CD4-positive, alpha-beta T cell treated with Interferon gamma for 1 hour (primary cell): ENCODE data around the gene SCAP.

Source experiments
- DNase-seq: peaks from one replicate; pipeline ENCODE4 v3.0.0-alpha.2; 2020

The SCAP gene

DNA sequence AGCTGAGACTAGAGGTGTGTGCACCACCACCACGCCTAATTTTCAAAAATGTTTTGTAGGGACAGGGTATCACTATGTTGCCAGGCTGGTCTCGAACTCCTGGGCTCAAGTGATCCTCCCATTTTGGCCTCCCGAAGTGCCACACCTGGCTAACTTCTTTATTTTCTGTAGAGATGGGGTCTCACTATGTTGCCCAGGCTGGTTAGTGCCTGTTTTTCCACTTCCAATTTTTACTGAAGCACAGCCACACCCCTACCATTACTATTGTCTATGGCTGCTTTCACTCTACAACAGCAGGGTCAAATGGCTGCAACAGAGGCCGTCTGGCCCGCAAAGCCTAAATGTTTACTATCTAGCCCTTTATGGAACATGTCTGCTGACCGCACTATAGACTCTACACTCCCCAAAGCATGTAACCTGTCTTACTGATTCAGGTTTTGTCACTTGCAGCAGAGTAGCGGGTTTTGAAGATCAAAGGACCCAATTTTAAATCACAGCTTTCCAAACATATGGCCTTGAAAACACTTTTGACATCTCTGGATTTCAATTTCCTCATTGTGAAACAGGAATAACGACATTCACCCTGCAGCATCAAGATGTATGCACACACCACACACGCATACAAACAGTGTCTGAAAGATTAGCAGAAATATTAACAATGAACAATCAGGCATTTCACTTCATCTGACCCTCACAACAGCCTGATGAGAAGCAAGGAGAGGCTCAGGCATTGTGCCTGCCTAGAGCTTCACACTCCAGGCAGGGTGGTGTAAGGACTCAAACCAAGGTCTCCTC lies 46.1 kb downstream of the SCAP start:
- DNase-seq = no peak

DNA sequence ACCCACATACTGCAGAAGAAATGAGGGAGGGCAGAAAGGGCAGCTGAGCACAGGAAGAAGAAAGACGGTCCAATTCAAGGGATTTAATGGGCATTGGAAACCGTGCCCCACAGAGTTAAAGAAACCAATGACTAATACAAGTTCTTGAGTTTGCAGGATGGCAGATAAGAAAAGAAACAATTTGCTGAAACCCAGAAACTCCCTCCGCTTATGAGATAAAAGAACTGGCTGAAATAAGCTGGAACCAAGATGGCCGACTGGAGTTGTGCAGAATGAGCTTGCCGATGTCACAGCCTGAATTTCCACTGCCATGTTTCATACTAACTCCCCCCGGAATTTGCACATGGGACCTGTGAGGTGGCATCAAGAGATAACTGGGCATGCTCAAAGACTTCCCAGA lies 47.1 kb downstream of the SCAP start:
- DNase-seq = no peak

DNA sequence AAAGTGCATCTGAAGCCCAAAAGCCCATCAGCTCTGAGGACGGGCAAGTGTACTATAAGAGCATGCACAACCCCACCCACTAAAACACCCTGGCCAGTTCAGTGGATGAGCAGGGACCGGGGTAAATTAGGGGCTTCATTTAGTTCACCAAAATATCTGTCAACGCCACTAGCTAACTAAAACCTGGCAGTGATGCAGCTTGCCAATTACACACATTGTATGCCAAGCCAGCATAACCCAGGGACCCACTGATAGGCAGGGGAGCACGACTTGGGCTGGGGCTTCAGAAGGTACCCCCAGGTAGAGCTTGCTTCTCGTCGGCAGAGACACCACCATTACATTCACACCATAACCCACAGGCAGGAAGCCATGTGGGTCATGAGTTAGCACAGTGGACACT lies 47.9 kb downstream of the SCAP start:
- DNase-seq = no peak

DNA sequence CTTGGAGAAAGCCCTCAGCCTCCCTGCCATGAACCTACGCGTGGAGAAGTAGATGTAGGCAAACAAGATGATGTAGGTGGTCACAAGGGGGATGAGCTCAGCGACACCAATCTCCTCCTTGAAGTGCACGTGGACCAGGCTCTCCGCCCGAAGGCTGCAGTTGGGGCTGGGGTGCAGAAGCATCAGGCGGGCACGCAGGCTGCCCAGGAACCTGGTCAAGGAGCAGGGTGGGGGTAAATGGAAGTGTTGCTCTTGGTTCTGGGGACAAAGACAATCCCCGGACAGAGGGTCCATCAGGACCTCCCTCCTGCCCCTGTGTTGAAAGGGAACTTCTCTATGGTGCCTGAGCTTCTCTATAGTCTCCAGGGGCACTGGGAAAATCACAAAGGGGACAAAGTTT lies 49.8 kb downstream of the SCAP start:
- no peak for DNase-seq

DNA sequence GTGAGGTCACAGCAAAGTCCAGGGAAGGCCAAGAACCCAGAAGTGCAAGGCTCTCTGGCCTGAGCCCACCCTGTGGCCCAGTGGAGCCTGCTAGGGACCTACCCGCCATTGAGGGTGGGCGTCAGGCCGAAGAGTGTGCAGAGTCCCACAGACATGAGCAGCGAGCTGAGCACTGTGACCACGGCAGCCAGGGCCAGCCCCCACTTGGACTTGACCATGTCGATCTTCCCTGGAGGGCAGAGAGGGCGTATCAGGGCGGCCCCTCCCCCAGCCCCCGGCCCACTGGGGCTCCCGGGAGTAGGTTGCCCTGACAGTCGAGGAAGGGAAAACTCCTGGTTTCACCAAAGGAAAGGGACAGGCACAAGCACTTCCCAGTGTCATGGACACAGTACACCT lies 50.4 kb downstream of the SCAP start:
- no peak for DNase-seq

DNA sequence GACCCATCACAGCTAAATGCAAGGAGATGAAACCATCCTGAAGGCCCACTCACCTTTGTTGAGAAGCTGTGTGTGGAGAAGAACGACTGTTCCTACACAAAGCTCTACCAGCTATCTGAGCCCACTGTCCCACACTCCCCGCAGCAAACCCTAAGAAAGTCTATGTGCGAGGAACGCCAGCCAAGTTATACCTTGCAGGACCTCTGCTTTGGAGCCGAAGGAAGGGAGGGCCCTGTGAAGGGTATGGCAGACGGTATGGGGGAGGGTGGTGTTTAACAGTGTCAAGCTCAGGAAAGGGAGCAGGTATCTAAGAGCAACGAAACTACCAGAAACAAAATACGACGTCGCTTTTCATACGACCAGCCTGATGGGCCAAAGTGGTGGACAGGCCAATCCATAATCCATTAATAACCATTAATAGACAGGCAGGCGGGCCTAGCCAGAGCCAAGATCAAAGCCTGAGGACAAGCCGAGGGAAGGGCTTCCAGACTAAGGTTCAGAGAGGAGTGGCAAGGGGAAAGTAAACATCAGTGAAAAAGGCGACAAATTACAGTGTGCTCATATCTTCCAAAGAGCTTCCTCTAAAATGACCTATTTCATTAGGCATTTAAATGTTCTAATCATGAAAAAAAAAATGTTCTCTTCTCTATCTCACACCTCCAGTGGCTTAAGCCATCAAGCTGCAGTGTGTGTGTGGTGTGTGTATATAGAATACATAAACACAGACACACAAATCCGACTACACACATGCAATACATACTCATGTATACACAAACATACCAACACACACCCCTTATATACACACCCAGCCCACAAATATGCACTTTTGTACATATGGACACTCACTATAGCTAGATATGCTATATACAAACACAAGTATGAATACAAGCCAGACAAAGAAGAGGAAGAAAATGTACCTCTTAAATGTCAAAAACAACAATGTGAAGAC lies 51.0 kb downstream of the SCAP start:
- DNase-seq = no peak

DNA sequence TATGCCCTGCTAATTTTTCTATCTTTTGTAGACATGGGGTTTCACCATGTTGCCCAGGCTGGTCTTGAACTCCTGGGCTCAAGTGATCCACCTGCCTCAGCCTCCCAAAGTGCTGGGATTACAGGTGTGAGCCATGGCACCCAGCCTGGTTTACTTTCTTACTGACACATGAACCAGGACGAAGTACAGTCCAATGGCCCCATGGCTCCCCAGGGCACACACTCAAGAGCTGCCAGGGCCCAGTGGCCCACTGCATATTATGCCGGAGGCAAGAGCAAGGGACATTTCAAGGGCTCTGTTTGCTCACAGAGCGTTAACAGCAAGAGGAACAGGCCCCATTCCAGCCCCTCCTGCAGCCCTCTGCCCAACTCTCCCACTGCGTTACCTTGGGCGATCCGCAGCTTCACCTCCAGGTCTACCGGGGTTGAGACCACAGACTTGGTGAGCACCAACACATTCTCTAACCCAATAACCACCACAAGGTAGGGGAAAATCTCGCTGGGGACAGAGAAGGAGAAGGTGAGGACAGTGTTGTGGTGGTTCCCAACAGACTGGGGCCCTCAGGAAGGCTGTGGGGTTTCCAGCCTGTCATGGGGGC lies 52.1 kb downstream of the SCAP start:
- no peak for DNase-seq

DNA sequence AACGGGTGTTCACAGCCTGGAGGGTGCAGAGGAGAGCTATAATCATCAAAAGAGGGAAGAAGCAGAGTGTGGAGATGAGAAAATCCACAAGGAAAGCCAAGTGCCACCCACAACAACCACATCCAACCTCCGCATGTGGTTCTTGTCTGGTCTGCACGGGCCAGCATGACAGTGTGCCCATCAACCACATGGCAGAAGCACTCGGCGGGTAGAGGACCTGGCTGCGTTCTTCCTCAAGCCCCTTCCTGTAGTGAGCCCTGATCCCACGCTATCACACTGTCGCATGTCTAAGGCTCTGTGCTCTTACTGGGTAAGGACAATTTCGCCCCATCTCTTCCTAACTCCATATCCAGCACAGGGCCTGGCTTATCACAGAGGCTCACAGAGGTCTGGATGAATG lies 53.0 kb downstream of the SCAP start:
- DNase-seq = no peak

DNA sequence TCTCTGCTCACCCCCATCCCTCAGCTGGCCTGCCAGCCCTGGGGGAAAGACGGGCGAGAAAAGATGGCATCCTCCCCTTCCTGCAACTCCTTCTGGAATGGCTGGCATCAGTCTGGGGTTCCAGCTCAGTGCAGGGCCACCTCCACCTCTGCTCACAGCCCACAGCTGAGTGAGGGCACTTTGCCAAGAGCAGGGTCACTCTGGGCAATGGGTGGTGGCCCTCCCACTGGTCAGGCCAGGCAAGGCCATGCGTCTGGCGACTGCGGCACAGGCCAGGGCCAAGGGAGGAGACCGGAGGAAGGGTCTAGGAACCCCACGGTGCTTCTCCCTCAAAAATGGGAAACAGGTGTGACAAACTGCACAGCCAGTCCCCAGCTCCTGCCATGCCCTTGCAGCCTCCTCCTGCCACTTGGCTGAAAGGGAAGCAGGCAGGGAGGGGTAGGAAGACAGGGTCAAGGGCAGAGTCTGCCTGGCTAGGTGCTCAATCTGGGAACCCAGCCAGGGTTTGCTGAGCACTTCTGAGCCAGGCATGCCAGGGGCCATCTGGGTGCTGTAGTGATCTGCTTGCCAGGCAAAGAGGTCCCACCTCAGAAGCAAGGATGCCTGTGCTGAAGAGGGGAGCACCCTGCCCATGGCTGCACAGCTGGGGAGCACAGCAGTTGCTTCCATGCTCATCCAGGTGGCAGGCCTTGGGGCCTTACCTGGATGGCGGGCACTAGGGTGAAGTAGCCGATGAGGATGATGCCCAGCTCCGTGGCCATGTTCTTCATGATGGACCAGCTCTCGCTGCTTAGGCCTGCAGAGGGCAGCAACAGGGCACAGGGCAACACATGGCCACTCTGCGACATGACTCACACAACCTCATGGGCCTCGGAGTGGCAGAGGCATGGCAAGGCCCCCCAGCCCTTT lies 53.7 kb downstream of the SCAP start:
- no peak for DNase-seq

DNA sequence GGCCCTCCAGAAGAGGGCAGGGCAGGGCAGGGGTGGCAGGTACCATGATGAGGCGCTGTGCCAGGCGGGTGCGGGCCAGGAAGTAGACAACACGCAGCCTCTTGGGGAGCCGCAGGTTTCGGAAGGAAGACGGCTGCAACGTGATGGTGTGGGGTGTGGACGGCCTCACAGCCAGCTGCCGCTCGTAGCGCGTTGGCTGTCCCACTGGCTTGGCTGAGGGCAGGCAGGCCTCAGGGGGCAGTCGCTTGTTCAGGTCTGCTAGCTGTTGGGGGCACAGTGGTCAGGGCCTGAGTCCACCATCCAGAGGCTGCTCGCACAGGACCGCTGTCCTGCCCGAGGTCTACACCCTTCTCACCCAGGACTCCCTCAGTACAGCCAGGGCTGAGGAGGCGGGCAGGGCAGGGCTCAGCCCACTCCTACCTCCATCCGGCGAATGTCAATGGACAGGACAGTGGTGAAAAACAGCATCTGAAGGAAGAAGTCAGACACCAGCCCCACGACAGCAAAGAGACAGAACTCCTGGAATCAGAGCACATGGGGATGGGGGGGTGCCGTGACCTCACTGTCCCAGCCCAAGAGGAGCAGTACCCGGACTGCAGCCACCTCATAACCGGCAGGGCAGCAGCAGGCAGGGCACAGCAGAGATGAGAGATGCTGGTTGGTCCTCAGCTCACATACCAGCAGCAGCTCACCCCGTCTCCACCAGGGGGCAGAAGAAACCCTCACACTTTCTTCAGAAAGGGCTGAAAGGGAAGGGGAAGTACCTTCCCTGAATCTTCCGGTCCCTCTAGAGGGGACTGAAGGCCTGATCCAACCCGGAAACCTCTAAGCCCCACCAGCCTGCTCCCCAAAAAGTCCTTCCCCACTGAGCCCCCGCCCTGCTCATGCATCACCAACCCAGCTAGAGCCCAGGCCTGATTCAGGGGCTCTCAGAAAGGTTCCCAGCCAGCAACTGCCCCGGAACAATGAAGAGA lies 54.9 kb downstream of the SCAP start:
- DNase-seq = peak; percentile 84

DNA sequence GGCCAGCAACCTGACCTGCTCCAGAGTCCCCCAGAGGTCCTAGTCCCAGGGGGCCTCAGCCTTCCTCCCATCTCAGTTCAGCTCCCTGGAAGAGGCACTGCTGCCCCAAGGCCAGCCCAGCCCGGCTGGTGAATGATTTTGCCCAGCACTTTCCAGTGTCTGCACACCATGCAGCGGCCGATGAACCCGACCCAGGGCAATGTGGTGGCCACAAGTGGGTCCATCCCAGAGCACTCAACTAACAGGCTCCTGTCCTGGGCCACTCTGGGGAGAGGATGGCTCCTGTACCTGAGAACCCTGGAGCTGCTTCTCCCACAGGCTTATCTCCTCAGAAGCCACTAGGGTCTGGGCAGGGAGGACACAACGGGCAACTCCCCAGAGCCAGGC lies 55.7 kb downstream of the SCAP start:
- DNase-seq = no peak

DNA sequence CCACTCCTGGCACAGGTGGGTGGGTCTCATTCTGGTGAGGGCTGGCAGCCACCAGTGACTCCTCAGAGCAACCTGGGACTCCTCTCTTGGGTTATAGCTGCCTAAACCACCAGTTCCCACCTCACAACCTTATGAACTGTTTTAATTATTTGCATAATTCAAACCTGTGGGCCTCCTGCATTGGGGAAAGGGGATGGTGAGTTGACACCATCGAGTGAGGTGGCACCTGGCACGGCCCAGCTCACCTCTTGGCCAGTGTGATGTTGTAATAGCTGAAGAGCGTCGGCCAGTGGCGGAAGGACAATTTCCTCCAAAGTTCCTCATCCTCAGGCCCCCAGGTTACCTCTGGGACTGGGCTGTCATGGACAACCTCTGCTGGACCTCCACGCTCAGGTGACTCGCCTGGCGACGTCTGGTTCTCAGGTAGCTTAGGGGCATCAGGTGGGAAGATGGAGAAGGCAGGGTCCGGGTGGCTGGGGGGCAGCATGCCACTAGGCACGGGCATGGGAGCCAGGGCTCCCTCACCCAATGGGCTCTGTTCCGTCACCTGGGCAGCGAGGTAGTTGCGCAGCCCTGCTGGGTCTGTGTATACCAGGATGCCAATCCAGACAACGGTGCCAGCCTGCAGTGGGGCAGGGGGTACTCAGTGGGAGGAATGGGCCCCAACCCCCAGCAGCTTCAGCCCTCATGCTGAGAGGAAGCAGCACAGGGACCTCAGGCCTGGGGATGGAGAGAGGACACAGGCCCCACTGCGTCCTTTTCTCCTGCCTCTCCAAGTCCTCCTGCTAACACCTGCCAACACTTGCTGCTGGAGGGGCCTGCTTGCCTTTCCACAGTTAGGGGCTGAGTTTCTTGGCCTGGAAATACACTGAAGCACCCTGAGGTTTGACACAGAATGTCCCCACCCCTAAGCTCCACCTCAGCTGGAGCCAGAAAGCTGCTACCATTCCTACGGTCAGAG lies 56.4 kb downstream of the SCAP start:
- no peak for DNase-seq

DNA sequence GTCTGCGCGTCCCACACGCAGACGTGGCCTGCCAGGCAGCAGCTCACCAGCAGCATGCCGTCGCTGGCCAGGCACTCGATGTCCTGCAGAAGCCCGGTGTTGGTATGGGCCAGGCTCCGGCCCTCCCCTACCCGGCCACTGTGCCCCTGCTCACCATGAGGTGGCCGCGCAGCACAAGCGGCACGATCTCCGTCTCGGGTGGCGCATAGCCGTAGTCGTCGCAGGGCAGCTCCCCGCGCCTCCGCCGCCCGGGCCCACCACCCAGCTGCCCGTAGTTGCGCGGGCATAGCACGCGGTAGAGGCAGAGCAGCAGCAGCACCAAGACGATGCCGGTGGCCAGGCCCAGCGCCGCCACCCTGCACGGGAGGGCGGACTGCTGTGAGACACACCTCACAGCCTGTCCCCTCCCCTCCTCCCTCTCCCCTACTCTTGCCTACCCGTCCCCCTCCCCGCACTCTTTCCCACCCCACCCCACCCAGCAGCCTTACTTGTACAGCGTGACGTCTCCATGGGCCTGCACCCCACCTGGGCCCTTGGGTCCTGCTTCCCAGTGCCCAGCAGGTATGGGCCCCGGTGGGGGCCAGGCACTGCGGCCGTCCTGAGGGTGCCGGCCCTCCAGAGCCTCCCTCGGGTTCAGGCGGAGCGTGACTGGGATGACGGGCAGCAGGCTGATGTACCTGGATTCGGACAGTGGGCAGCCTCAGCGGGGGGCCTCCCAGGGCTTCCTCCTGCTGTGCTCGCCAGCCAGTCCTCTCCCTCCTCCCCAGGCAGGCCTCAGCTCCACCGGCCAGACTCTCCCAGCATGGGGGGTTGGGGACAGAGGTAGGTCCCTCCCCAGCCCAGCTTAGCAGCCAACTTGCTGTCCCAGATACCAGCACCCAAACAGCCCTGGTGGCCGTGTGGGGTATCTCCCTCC lies 57.3 kb downstream of the SCAP start:
- no peak for DNase-seq

DNA sequence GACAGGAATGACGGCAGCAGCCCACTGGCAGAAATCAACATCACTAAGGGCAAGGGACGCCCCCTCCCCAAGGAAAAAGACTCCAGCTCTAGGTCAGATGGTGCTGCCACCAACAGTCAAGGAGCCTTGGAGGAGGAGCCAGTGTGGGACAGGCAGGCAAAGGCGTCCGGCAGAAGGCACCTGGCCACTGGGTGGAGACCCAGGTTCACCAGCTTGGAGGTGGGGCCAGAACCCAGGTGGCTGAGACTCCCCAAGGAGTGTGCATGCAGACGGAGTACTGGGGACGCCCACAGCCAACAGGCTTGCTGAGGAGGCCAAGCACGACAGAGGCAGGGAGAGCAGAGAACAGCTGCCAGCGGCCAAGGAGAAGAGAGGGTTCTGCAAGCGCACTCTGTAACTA lies 59.7 kb downstream of the SCAP start:
- DNase-seq = no peak

DNA sequence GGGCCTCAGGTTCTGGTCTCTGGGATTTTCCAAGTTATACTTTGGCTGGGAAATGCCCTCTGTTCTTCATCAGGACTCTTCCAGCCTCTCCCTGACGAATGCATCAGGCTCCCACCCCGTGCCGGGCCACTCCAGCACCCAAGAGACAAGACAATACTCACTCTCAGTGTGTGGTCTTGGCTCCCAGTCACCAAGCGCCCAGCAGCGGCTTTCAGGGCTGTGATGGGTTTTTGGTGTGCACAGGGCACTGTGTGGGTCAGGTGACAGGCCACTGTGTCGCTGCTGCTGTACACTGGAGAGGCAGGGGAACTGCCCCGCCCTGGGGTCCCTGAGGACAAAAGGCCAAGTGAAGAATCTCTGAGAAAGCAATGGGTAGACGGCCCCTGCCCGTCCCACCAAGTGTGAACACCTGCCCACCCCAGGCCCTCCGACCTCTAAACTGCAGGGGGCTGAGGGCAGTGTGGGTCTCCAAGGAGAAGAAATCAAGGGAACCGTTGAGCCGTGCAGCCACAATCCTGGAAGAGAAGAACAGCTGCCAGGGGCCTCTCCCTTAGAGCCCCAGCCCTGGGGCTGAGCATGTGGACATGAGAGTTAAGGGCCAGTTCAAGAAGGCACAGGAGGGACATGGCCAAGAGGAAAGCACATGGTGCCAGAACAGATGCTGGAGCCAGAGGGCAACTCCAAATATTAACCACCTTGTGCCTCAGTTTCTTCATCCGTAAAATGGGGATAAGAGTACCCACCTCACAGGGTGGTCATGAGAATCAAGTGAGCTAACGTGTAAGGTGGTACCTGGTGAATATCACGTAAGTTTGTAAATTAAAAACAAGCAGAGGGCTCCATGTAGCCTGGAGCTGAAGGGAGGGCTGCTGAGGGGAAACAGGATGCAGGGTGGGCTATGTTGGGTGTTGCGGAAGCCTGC lies 60.8 kb downstream of the SCAP start:
- DNase-seq = no peak

DNA sequence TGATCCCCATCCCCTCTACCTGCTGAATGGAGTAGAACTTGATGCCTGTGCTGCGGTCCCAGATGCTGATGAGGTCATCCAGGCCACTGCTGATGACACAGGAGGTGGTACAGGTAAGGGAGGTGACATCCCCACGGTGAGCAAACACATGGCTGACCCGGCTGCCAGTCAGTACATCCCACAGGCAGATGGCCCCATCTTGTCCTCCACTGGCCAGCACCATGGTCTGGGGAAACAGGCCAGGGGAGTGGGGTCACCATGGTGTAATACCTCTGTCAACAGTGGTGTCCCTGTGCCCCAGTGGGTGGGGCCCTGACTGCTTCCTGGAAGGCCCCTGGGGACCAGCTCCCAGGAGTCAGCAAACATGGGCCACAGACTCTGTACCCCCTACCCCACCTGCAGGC lies 61.6 kb downstream of the SCAP start:
- no peak for DNase-seq

DNA sequence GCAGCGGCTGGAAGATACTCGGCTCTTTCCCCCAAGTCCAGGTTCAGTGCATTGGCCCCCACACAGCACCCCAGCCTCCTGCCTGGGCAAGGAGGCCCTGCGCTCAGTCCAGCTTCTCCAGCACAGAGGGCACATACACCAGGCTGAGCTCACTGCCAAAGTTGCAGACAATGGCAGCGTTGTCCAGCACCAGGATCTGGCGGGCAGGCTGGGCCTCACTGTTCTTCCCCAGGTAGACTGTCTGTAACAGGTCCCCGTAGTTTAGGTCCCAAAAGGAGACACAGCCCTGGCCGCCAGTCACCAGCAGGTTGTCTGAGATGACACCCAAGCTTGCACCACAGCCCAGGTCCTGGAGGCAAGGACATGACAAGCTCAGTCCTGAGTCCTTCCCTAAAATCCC lies 62.0 kb downstream of the SCAP start:
- DNase-seq = no peak
